ENCODE results near the gene SUMF1.
"Not testable (repeated sequence)": the region's sequence is repeated elsewhere in the genome, so short reads cannot be mapped to it uniquely, and the experiment has no call there.

- not testable (repeated sequence) for TF ChIP-seq CTCF, POLR2A (IDR thresholded peaks at IDR 0.05)
Observed at GRCh38 chr3:4456780-4457179, 10.3 kb downstream of the SUMF1 start.

Measured in uterus (tissue), 2 donors.